ENCODE results near the gene ARIH1. TPM values are rescaled to one million over a fixed set of nuclear protein-coding genes. Genes with fewer than 3 reads are reported as not detected.

Gene ARIH1
- total RNA-seq, 1 donor from 2014 or later = 159 TPM

DNA sequence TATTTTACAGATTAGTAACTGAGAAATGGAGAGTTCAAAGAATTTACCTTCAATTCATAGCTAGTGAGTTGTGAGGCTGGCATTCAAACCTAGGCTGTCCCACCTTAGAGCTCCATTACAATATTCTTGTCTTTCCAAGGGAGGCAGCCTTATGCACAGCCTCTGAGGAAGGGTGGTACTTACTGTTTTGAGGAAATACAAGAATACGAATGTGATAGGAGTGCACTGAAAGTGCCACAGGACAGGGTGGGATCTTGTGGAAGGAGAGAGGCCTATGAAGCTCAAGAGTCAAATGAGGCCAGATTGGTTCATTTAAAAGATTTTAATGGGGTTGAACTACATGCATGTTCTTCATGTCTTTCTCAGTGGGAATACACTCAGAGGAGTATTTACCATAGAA lies 86.3 kb downstream of the ARIH1 start:
- no peak overlapping the region for H3K27ac ChIP-seq
- no peaks in the 10 kb centered on the region for H3K27me3 ChIP-seq
- H3K4me3 ChIP-seq = no peak overlapping the region
- H3K4me1 ChIP-seq = peaks cover 8% of the 10 kb centered on the region
- no peak for ATAC-seq
- DNase-seq = no peak
- intact Hi-C loops (cut with DNase I) = no loop called here
- H3K9me3 ChIP-seq = no peaks in the 10 kb centered on the region
- TF ChIP-seq CTCF (IDR thresholded peaks at IDR 0.05) = no peak
- peaks cover 58% of the 10 kb centered on the region for H3K36me3 ChIP-seq

GRCh38 chr15:72562386-72562785 lies 88.3 kb downstream of the ARIH1 start:
- no peak for ATAC-seq
- Histone ChIP-seq H3K9me3 (no peaks in the 10 kb centered on the region), H3K4me3 (no peak overlapping the region), H3K4me1 (peaks cover 11% of the 10 kb centered on the region), H3K27ac (no peak overlapping the region), H3K27me3 (no peaks in the 10 kb centered on the region), H3K36me3 (peaks cover 62% of the 10 kb centered on the region)
- no peak for DNase-seq
- intact Hi-C loops (cut with DNase I) = no loop called here
- no peak for TF ChIP-seq CTCF (IDR thresholded peaks at IDR 0.05)

DNA sequence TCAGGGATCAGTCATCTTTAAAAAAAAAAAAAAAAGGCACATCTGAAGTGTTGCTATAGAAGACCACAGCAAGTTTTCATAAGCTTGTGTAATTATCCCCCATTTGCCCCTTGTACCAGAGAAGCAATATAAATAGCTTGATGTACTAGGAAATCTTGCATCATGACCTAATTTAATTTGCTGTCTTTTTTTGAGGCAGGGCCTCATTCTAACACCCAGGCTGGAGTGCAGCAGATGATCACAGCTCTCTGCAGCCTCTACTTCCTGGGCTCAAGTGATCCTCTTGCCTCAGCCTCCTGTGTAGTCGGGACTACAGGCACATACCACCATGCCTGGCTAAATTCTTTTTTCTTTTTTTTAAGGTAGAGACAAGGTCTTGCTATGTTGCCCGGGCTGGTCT lies 88.7 kb downstream of the ARIH1 start:
- peaks cover 11% of the 10 kb centered on the region for H3K4me1 ChIP-seq
- intact Hi-C loops (cut with DNase I) = no loop called here
- DNase-seq = no peak
- ATAC-seq = peak; percentile 34
- H3K27me3 ChIP-seq = no peaks in the 10 kb centered on the region
- no peak overlapping the region for H3K4me3 ChIP-seq
- no peak for TF ChIP-seq CTCF (IDR thresholded peaks at IDR 0.05)
- H3K9me3 ChIP-seq = no peaks in the 10 kb centered on the region
- H3K36me3 ChIP-seq = peaks cover 64% of the 10 kb centered on the region
- no peak overlapping the region for H3K27ac ChIP-seq

DNA sequence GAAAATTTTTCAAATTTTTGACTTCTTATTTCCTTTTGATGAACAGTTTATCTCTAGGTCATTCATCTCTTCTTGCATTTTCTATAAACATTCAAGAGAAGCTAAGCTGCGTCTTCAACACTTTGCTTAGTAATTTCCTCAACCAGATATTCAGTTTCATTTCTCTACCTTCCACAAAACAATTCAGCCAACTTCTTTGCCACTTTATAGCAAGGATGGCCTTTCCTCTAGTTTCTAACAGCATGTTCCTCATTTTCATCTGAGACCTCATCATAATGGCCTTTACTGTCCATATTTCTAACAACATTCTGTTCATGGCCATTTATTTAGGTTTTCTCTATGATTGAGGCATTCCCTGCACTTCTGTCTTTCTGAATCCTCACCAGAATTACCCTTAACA lies 90.0 kb downstream of the ARIH1 start:
- Histone ChIP-seq H3K36me3 (peaks cover 60% of the 10 kb centered on the region), H3K27me3 (no peaks in the 10 kb centered on the region), H3K9me3 (no peaks in the 10 kb centered on the region), H3K4me1 (peaks cover 11% of the 10 kb centered on the region), H3K27ac (peak overlapping the region; percentile 27), H3K4me3 (no peak overlapping the region)
- no peak for TF ChIP-seq CTCF (IDR thresholded peaks at IDR 0.05)
- intact Hi-C loops (cut with DNase I) = no loop called here
- ATAC-seq (peak; percentile 64), DNase-seq (no peak)

DNA sequence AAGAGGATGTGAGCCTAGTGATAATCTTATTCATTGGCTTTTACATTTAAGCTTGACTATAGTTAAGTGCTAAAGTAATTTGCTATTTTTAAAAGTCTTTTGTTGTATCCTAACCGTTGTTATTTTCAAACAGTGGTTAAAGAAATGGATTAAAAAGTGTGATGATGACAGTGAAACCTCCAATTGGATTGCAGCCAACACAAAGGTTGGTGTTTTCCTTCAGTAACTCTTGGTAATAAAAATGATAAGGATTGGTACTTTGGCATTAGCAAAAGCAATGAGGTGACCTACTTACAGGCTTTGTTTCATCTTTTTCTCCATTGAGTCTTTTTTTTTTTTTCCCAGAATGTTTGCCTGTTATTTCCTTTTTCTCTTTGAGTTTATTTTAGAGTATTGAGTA lies 92.8 kb downstream of the ARIH1 start:
- H3K4me3 ChIP-seq = no peak overlapping the region
- no peak for TF ChIP-seq CTCF (IDR thresholded peaks at IDR 0.05)
- peaks cover 74% of the 10 kb centered on the region for H3K36me3 ChIP-seq
- no peaks in the 10 kb centered on the region for H3K9me3 ChIP-seq
- ATAC-seq (no peak), DNase-seq (no peak)
- intact Hi-C loops (cut with DNase I) = no loop called here
- H3K27ac ChIP-seq = no peak overlapping the region
- H3K4me1 ChIP-seq = peaks cover 3% of the 10 kb centered on the region
- no peaks in the 10 kb centered on the region for H3K27me3 ChIP-seq

GRCh38 chr15:72570059-72570458 lies 95.9 kb downstream of the ARIH1 start:
- ATAC-seq = peak; percentile 61
- no peaks in the 10 kb centered on the region for H3K9me3 ChIP-seq
- no peak overlapping the region for H3K27ac ChIP-seq
- H3K36me3 ChIP-seq = peaks cover 78% of the 10 kb centered on the region
- no peak overlapping the region for H3K4me3 ChIP-seq
- TF ChIP-seq CTCF (IDR thresholded peaks at IDR 0.05) = no peak
- DNase-seq = no peak
- H3K27me3 ChIP-seq = no peaks in the 10 kb centered on the region
- H3K4me1 ChIP-seq = peaks cover 3% of the 10 kb centered on the region
- intact Hi-C loops (cut with DNase I) = no loop called here
